Osteoblast (primary cell): ENCODE data around the gene SLC22A12. TPM values are rescaled to one million over a fixed set of nuclear protein-coding genes. Genes with fewer than 3 reads are reported as not detected.

Experiments used
- DNase-seq: peaks from one replicate; pipeline ENCODE4 v3.0.0; 2011; ENCODE audit warnings: low spot score, mixed read lengths; ENCODE audit not compliant: insufficient read length; ENCODE audit errors: missing footprints
- H2AFZ ChIP-seq: 2 replicates; pipeline ENCODE4 v1.6.0; 2011; ENCODE audit warnings: mild to moderate bottlenecking, low read length
- H3K27ac ChIP-seq: 2 replicates; pipeline ENCODE4 v1.5.1; 2011; ENCODE audit warnings: mild to moderate bottlenecking, low read depth, low read length, moderate library complexity
- H3K27me3 ChIP-seq: 2 replicates; pipeline ENCODE4 v1.6.0; 2012; ENCODE audit warnings: mild to moderate bottlenecking, control low read depth, inconsistent platforms, low read length, moderate library complexity; ENCODE audit not compliant: insufficient read depth
- H3K36me3 ChIP-seq: 2 replicates; pipeline ENCODE4 v1.5.1; 2011; ENCODE audit warnings: mild to moderate bottlenecking, low read length, control low read depth, moderate library complexity; ENCODE audit not compliant: insufficient read depth
- H3K4me1 ChIP-seq: 2 replicates; pipeline ENCODE4 v1.5.1; 2011; ENCODE audit warnings: mild to moderate bottlenecking, low read length, control low read depth, moderate library complexity; ENCODE audit not compliant: insufficient read depth
- H3K4me2 ChIP-seq: 2 replicates; pipeline ENCODE4 v1.6.0; 2011; ENCODE audit warnings: mild to moderate bottlenecking, low read length; ENCODE audit not compliant: insufficient read depth
- H3K4me3 ChIP-seq: fragments of 200-600 bp; sonication (generic); 3 replicates; pipeline ENCODE4 v1.5.1; 2012; ENCODE audit warnings: mild to moderate bottlenecking, low read length, inconsistent platforms; ENCODE audit not compliant: insufficient read depth
- H3K79me2 ChIP-seq: 2 replicates; pipeline ENCODE4 v1.6.0; 2012; ENCODE audit warnings: mild to moderate bottlenecking, low read length, control low read depth, inconsistent platforms; ENCODE audit not compliant: insufficient read depth
- H3K9me3 ChIP-seq: 2 replicates; pipeline ENCODE4 v1.5.1; 2011; ENCODE audit warnings: low read depth, low read length, control low read depth
- H4K20me1 ChIP-seq: 2 replicates; pipeline ENCODE4 v1.6.0; 2012; ENCODE audit warnings: mild to moderate bottlenecking, low read length, control low read depth; ENCODE audit not compliant: insufficient read depth
- total RNA-seq: library from RNA; depleted of rRNA; stranded (reverse); fragments of >200 nt; gene quantifications from 2 replicates; pipeline ENCODE4 v1.2.3, GENCODE V29; 2012
- TF ChIP-seq, protein P1 (sequence below): IDR thresholded peaks from 2 replicates; pipeline ENCODE4 v1.5.1; 2011; ENCODE audit warnings: mild to moderate bottlenecking, low read depth, low read length, moderate library complexity; ENCODE audit errors: extremely low read depth

SLC22A12 gene
- total RNA-seq, 1 donor, result not detected

DNA sequence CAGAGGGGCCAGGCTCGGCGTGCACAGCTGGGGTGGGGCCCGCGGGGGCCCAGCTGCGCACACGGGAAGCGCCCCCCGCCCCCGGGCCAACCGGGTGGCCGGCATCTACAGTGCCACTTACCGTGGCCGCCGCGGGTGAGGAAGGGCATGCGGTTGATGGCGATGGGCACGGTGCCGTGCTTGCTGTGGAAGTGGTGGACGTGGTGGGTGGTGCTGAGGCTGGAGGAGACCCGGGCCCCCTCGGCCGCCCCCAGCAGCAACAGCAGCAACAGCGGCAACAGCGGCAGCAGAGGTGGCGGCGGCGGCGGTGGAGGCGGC lies 51.4 kb downstream of the SLC22A12 start:
- TF ChIP-seq, protein P1, sequence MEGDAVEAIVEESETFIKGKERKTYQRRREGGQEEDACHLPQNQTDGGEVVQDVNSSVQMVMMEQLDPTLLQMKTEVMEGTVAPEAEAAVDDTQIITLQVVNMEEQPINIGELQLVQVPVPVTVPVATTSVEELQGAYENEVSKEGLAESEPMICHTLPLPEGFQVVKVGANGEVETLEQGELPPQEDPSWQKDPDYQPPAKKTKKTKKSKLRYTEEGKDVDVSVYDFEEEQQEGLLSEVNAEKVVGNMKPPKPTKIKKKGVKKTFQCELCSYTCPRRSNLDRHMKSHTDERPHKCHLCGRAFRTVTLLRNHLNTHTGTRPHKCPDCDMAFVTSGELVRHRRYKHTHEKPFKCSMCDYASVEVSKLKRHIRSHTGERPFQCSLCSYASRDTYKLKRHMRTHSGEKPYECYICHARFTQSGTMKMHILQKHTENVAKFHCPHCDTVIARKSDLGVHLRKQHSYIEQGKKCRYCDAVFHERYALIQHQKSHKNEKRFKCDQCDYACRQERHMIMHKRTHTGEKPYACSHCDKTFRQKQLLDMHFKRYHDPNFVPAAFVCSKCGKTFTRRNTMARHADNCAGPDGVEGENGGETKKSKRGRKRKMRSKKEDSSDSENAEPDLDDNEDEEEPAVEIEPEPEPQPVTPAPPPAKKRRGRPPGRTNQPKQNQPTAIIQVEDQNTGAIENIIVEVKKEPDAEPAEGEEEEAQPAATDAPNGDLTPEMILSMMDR, result no peak
- Histone ChIP-seq H3K4me1 (no peaks in the 10 kb centered on the region), H2AFZ (no peak overlapping the region), H3K4me2 (no peak overlapping the region), H3K27ac (no peak overlapping the region), H3K4me3 (no peak overlapping the region), H3K36me3 (peaks cover 11% of the 10 kb centered on the region), H3K79me2 (no peaks in the 10 kb centered on the region), H3K27me3 (peaks cover 31% of the 10 kb centered on the region), H4K20me1 (peaks cover 77% of the 10 kb centered on the region), H3K9me3 (no peaks in the 10 kb centered on the region)
- no peak for DNase-seq

DNA sequence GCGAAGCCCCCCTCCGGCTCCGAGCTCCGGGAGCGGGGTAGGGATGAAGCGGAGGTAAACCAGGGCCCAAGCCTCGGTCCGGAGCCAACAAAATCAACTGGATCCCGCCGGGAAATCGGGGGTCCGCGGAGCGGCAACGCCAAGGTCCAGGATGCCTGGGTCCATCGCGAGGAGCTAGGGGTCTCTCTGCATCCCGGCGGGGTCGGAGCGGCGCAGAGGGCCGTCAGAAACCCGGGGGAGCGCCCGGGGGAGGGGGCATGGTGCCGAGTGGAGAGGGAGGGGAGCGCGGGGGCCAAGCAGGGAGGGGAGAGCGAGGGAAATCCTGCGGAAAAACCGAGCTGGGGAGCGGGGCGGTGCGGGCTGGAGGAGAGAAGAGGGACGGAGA lies 51.8 kb downstream of the SLC22A12 start:
- H3K36me3 ChIP-seq, result peaks cover 11% of the 10 kb centered on the region
- DNase-seq, result peak; percentile 76
- H3K4me1 ChIP-seq, result peaks cover 3% of the 10 kb centered on the region
- peaks cover 31% of the 10 kb centered on the region for H3K27me3 ChIP-seq
- peaks cover 77% of the 10 kb centered on the region for H4K20me1 ChIP-seq
- no peaks in the 10 kb centered on the region for H3K79me2 ChIP-seq
- no peak overlapping the region for H2AFZ ChIP-seq
- H3K9me3 ChIP-seq, result no peaks in the 10 kb centered on the region
- no peak overlapping the region for H3K4me3 ChIP-seq
- H3K27ac ChIP-seq, result no peak overlapping the region
- no peak overlapping the region for H3K4me2 ChIP-seq
- TF ChIP-seq, protein P1, result no peak

DNA sequence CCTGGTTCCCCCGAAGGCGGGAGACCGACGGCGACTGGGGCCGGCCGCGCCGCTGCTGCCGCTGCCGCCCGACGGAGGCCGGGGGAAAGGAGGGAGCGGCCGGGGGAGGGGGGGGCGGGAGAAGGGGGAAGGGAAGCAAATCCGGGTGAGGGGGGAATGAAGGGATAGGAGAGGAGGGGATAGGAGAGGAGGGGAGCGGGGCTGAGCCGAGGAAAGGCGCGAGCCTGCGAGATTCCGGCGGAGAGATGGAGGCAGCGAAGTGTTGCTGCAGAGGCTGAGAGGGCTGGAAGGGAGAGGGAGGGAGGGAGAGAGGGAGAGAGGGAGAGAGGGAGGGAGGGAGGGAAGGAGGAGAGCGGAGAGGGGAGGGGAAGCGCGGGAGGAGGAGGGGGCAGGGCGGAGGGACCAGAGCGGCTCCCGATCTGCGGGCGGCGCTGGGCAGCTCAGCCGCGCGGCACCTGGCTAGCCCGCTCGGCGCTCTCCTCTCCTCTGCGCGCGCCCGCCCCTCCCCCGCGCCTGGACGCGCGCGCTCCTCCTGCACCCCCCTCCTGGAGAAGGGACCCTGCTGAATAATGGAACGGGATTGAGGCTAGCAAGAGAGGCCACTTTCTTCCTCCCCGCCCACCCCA lies 52.3 kb downstream of the SLC22A12 start:
- Histone ChIP-seq H3K4me2 (no peak overlapping the region), H3K79me2 (no peaks in the 10 kb centered on the region), H3K4me3 (no peak overlapping the region), H3K27me3 (peaks cover 31% of the 10 kb centered on the region), H3K4me1 (peaks cover 3% of the 10 kb centered on the region), H3K36me3 (peaks cover 11% of the 10 kb centered on the region), H4K20me1 (peaks cover 79% of the 10 kb centered on the region), H2AFZ (no peak overlapping the region), H3K9me3 (no peaks in the 10 kb centered on the region), H3K27ac (no peak overlapping the region)
- TF ChIP-seq, protein P1, result no peak
- peak; percentile 96 for DNase-seq

DNA sequence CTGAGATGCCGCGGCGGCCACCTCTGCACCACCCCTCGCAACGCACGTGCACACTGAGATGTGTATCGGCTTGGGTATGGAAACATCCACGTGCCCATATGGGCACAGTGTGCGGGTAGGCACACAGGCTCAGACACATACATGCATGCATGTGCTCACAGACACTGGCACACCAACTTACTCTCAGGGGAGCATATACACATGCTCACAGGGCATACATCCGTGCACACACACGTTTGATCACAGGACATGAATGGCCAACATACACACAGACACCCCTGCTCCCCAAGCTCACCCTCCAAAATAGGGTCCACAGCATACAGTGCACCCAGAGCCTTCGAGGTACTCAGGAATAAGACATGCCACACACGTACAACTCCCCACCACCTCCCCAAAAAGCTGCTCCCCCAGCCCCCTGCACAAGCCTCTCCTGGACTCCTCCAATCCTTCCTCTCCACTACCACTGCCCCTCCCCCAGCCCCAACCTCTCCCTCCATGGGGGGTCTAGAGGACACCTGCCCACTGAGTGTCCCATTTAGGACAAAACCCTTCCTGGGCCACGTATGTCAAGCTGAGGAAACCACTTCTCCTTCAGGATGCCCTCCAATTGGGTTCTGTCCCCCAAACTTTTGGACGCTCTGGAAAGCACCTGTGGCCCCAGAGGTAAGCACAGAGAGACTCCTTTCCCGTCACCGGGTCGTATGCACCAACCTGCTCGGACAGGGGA lies 53.1 kb downstream of the SLC22A12 start:
- H3K4me3 ChIP-seq, result no peak overlapping the region
- H2AFZ ChIP-seq, result no peak overlapping the region
- H3K27ac ChIP-seq, result no peak overlapping the region
- TF ChIP-seq, protein P1, result no peak
- peak; percentile 87 for DNase-seq
- H3K79me2 ChIP-seq, result no peaks in the 10 kb centered on the region
- H3K36me3 ChIP-seq, result peaks cover 11% of the 10 kb centered on the region
- no peaks in the 10 kb centered on the region for H3K9me3 ChIP-seq
- H3K4me1 ChIP-seq, result peaks cover 3% of the 10 kb centered on the region
- peaks cover 31% of the 10 kb centered on the region for H3K27me3 ChIP-seq
- H3K4me2 ChIP-seq, result no peak overlapping the region
- peaks cover 73% of the 10 kb centered on the region for H4K20me1 ChIP-seq
